ENCODE measurements around the gene PSMF1.
"Not testable (repeated sequence)": the region's sequence is repeated elsewhere in the genome, so short reads cannot be mapped to it uniquely, and the experiment has no call there.

Gene PSMF1

DNA sequence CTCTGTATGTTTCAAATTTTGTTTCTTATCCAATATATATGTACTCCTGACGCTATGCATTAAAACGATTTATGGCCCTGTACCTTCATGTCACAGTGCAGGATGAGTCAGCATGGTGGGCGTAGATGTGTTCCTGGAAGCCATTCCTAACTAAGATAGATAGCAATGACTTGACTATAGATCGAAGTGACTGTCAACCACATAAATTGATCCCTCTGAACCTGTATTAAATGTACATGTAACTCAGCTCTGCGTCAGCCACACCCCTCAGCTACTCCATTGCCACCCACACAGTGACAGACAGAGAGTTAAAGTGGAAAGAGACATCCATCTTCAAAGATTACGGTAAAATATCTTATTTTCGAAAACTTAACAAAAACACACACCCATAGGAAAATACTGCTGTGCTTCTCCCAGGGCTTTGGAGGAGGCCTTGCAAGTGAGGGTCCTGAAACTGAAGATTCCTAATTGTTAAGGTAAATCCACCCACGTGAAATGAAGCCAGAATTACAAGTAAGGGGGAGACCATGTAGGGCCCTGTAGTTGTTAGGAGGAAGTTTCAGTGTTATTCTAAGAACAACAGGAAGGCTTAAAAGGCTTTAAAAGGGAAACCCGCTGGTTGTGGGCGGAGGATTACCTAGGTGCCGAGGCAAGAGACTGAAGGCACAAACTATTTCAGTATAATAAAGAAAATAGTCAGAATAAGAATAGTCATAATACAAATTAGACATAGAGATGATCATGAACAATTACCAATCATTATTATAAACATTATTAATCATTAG is 97.2 kb downstream of the PSMF1 start:
- DNase-seq (ENCODE audit: low spot score): no peak

DNA sequence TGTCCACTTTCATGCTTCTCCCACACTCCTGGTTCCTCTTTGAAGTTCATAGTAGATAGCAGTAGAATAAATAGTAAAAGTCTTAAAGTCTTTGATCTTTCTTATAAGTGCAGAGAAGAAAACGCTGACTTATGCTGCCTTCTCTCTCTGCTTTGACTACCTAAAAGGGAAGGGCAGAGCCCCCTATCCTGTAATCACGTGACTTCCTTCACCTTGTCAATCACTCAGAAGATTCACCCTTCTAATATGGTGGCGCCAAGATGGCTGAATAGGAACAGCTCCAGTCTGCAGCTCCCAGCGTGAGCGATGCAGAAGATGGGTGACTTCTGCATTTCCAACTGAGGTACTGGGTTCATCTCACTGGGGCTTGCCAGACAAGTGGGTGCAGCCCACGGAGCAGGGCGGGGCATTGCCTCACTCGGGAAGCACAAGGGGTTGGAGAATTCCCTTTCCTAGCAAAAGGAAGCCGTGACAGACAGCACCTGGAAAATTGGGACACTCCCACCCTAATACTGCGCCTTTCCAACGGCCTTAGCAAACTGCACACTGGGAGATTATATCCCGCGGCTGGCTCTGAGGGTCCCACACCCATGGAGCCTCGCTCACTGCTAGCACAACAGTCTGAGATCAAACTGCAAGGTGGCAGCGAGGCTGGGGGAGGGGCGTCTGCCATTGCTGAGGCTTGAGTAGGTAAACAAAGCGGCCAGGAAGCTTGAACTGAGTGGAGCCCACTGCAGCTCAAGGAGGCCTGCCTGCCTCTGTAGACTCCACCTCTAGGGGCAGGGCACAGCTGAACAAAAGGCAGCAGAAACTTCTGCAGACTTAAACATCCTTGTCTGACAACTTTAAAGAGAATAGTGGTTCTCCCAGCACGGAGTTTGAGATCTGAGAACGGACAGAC is 98.4 kb downstream of the PSMF1 start:
- DNase-seq (ENCODE audit: low spot score): not testable (repeated sequence)
